Mucosa of stomach (tissue), 1 donor: ENCODE measurements around the gene TPSG1.

Source experiments
- H3K27me3 ChIP-seq: one replicate; pipeline ENCODE4 v1.7.0; 2013; ENCODE audit warnings: mild to moderate bottlenecking, low read length; ENCODE audit not compliant: control insufficient read depth, insufficient read depth
- H3K36me3 ChIP-seq: one replicate; pipeline ENCODE4 v1.7.0; 2013; ENCODE audit warnings: low read length; ENCODE audit not compliant: control insufficient read depth, insufficient read depth
- H3K4me1 ChIP-seq: one replicate; pipeline ENCODE4 v1.7.0; 2013; ENCODE audit warnings: mild to moderate bottlenecking, low read length; ENCODE audit not compliant: control insufficient read depth, insufficient read depth
- H3K4me3 ChIP-seq: one replicate; pipeline ENCODE4 v1.7.0; 2013; ENCODE audit warnings: low read length
- H3K9ac ChIP-seq: one replicate; pipeline ENCODE4 v1.7.0; 2013; ENCODE audit warnings: mild to moderate bottlenecking, low read length, moderate library complexity
- H3K9me3 ChIP-seq: one replicate; pipeline ENCODE4 v1.7.0; 2013; ENCODE audit warnings: mild to moderate bottlenecking, low read length, moderate library complexity; ENCODE audit not compliant: control insufficient read depth
- donor health status: Pancreatic carcinoma.

TPSG1 gene

GRCh38 chr16:1172651-1173050 is 52.4 kb downstream of the TPSG1 start:
- H3K36me3 ChIP-seq = no peaks in the 10 kb centered on the region
- peaks cover 9% of the 10 kb centered on the region for H3K4me1 ChIP-seq
- H3K27me3 ChIP-seq = no peaks in the 10 kb centered on the region

GRCh38 chr16:1171854-1172428 is 53.1 kb downstream of the TPSG1 start:
- Histone ChIP-seq H3K36me3 (no peaks in the 10 kb centered on the region), H3K9me3 (no peaks in the 10 kb centered on the region), H3K4me1 (peaks cover 11% of the 10 kb centered on the region), H3K9ac (no peak overlapping the region), H3K4me3 (no peak overlapping the region), H3K27me3 (no peaks in the 10 kb centered on the region)

More at GRCh38 chr16:1172651-1173050, 52.4 kb downstream of the TPSG1 start:
- Histone ChIP-seq H3K9me3 (no peaks in the 10 kb centered on the region), H3K4me3 (no peak overlapping the region), H3K9ac (no peak overlapping the region)
